Central memory CD4-positive, alpha-beta T cell (primary cell): ENCODE data around the gene SNX24.
"Not testable (repeated sequence)": the region's sequence is repeated elsewhere in the genome, so short reads cannot be mapped to it uniquely, and the experiment has no call there.

Experiments used
- DNase-seq: peaks from one replicate; pipeline ENCODE4 v3.0.0; 2022
- total RNA-seq, 3 experiments: gene quantifications; one replicate each; lab custom pipeline; 2026; lab: John Stamatoyannopoulos, UW

The SNX24 gene
- 1.2 to 5.6 (median 3.3) reads per million in 3 experiments for total RNA-seq

- DNase-seq, result peak; percentile 72
Measured at GRCh38 chr5:122845229-122846050, at the start of gene SNX24. TSS of gene SNX24 (plus strand) at chr5:122845613. CDS start at chr5:122845634, 21 bp downstream.

- no peak for DNase-seq
Measured at GRCh38 chr5:122805481-122805880, 39.9 kb upstream of the SNX24 start.

- no peak for DNase-seq
Measured at GRCh38 chr5:122810405-122810804, 35.0 kb upstream of the SNX24 start.

GRCh38 chr5:122815218-122815767, 30.1 kb upstream of the SNX24 start:
- no peak for DNase-seq

GRCh38 chr5:122816756-122817155, 28.7 kb upstream of the SNX24 start:
- DNase-seq, result no peak

GRCh38 chr5:122831984-122832383, 13.4 kb upstream of the SNX24 start:
- no peak for DNase-seq

GRCh38 chr5:122835681-122836080, 9.7 kb upstream of the SNX24 start:
- no peak for DNase-seq

- no peak for DNase-seq
Measured at GRCh38 chr5:122836947-122837346, 8.5 kb upstream of the SNX24 start.

GRCh38 chr5:122839731-122840130, 5.7 kb upstream of the SNX24 start:
- no peak for DNase-seq

GRCh38 chr5:122842016-122842580, 3.3 kb upstream of the SNX24 start:
- DNase-seq, result no peak

- no peak for DNase-seq
Measured at GRCh38 chr5:122844136-122844909, 1.1 kb upstream of the SNX24 start.

GRCh38 chr5:122844910-122845228, 544 bp upstream of the SNX24 start:
- DNase-seq, result no peak

- peak; percentile 5 for DNase-seq
Measured at GRCh38 chr5:122846051-122846550, 688 bp downstream of the SNX24 start.

- no peak for DNase-seq
Measured at GRCh38 chr5:122847687-122848081, 2.3 kb downstream of the SNX24 start.

GRCh38 chr5:122849771-122850170, 4.4 kb downstream of the SNX24 start:
- no peak for DNase-seq

- DNase-seq, result not testable (repeated sequence)
Measured at GRCh38 chr5:122857538-122857937, 12.1 kb downstream of the SNX24 start.

GRCh38 chr5:122858451-122858850, 13.0 kb downstream of the SNX24 start:
- no peak for DNase-seq

- DNase-seq, result no peak
Measured at GRCh38 chr5:122863240-122863639, 17.8 kb downstream of the SNX24 start.

- no peak for DNase-seq
Measured at GRCh38 chr5:122863721-122864120, 18.3 kb downstream of the SNX24 start.

- DNase-seq, result no peak
Measured at GRCh38 chr5:122864400-122864799, 19.0 kb downstream of the SNX24 start.

- no peak for DNase-seq
Measured at GRCh38 chr5:122864842-122865241, 19.4 kb downstream of the SNX24 start.

GRCh38 chr5:122870219-122870856, 24.9 kb downstream of the SNX24 start:
- no peak for DNase-seq

GRCh38 chr5:122871661-122872060, 26.2 kb downstream of the SNX24 start:
- no peak for DNase-seq
